Neural cell (in vitro differentiated cells): ENCODE data around the gene FSIP1. TPM values are rescaled to one million over a fixed set of nuclear protein-coding genes. Genes with fewer than 3 reads are reported as not detected.

Experiments used
- H2AFZ ChIP-seq: fragments of 200-600, 300-800 bp; sonication (generic), shearing (Covaris generic); 2 replicates; pipeline ENCODE4 v1.6.0; 2014; ENCODE audit warnings: low read depth, mild to moderate bottlenecking, antibody characterized with exemption, low read length, moderate library complexity
- H3F3A ChIP-seq: fragments of 200-600 bp; shearing (Covaris generic); 2 replicates; pipeline ENCODE4 v1.6.1; 2016; ENCODE audit warnings: mild to moderate bottlenecking, moderate library complexity, mixed read lengths, antibody characterized with exemption, low read length; ENCODE audit not compliant: insufficient read depth, poor library complexity, severe bottlenecking
- H3K27ac ChIP-seq: fragments of 200-600, 300-800 bp; sonication (generic), shearing (Covaris generic); 2 replicates; pipeline ENCODE4 v1.5.1; 2014; ENCODE audit warnings: mild to moderate bottlenecking, low read length, moderate library complexity
- H3K27me3 ChIP-seq: fragments of 300-800, 200-600 bp; sonication (generic), shearing (Covaris generic); 2 replicates; pipeline ENCODE4 v1.6.0; 2014; ENCODE audit warnings: mild to moderate bottlenecking, low read depth, low read length, moderate library complexity; ENCODE audit not compliant: insufficient read depth
- H3K36me3 ChIP-seq: fragments of 300-800, 200-600 bp; sonication (generic), shearing (Covaris generic); 2 replicates; pipeline ENCODE4 v1.5.1; 2014; ENCODE audit warnings: mild to moderate bottlenecking, antibody characterized with exemption, low read length, moderate library complexity; ENCODE audit not compliant: insufficient read depth
- H3K4me2 ChIP-seq: fragments of 300-800, 200-600 bp; sonication (generic), shearing (Covaris generic); 2 replicates; pipeline ENCODE4 v1.6.0; 2014; ENCODE audit warnings: mild to moderate bottlenecking, low read length
- H3K4me3 ChIP-seq: fragments of 300-800, 200-600 bp; sonication (generic), shearing (Covaris generic); 2 replicates; pipeline ENCODE4 v1.5.1; 2014; ENCODE audit warnings: mild to moderate bottlenecking, low read length, moderate library complexity
- H3K79me2 ChIP-seq: fragments of 200-600 bp; shearing (Covaris generic); replicated peaks from 2 replicates; pipeline ENCODE4 v1.6.0; 2014; ENCODE audit warnings: mild to moderate bottlenecking, low read length, moderate library complexity; ENCODE audit not compliant: insufficient read depth
- H3K9ac ChIP-seq: fragments of 300-800, 200-600 bp; sonication (generic), shearing (Covaris generic); 2 replicates; pipeline ENCODE4 v1.6.1; 2016; ENCODE audit warnings: mild to moderate bottlenecking, low read length, mixed read lengths
- H3K9me2 ChIP-seq: fragments of 200-600 bp; shearing (Covaris generic); 2 replicates; pipeline ENCODE4 v1.6.1; 2016; ENCODE audit warnings: mild to moderate bottlenecking, low read length, mixed read lengths; ENCODE audit not compliant: insufficient read depth
- H3K9me3 ChIP-seq: fragments of 200-600, 300-800 bp; sonication (generic), shearing (Covaris generic); 2 replicates; pipeline ENCODE4 v1.6.1; 2016; ENCODE audit warnings: mild to moderate bottlenecking, mixed run types, low read length, moderate library complexity, mixed read lengths
- H4K20me1 ChIP-seq: fragments of 200-600 bp; shearing (Covaris generic); 2 replicates; pipeline ENCODE4 v1.6.1; 2016; ENCODE audit warnings: mild to moderate bottlenecking, mixed run types; ENCODE audit not compliant: insufficient read depth
- EP300 ChIP-seq: fragments of 450-650 bp; conservative IDR thresholded peaks from 2 replicates; pipeline ENCODE4 v1.6.1; 2014; ENCODE audit warnings: antibody characterized with exemption, mild to moderate bottlenecking, moderate library complexity; ENCODE audit not compliant: poor library complexity, severe bottlenecking
- EZH2 ChIP-seq: fragments of 200-600, 300-800 bp; shearing (Covaris generic), sonication (generic); IDR thresholded peaks from 2 replicates; pipeline ENCODE4 v1.6.1; 2014; ENCODE audit warnings: antibody characterized with exemption, low read length, borderline replicate concordance, mild to moderate bottlenecking; ENCODE audit not compliant: insufficient read depth, poor library complexity, severe bottlenecking
- MXI1 ChIP-seq: fragments of 450-650 bp; conservative IDR thresholded peaks from 2 replicates; pipeline ENCODE4 v1.6.1; 2014; ENCODE audit warnings: antibody characterized with exemption, mild to moderate bottlenecking; ENCODE audit not compliant: poor library complexity, severe bottlenecking
- POLR2AphosphoS5 ChIP-seq: IDR thresholded peaks from 2 replicates; pipeline ENCODE4 v1.6.1; 2012
- RAD21 ChIP-seq: fragments of 450-650 bp; conservative IDR thresholded peaks from 2 replicates; pipeline ENCODE4 v1.6.1; 2014; ENCODE audit warnings: antibody characterized with exemption, mild to moderate bottlenecking, moderate library complexity
- SMC3 ChIP-seq: fragments of 450-650 bp; conservative IDR thresholded peaks from 2 replicates; pipeline ENCODE4 v1.6.1; 2014; ENCODE audit warnings: antibody characterized with exemption, mild to moderate bottlenecking, moderate library complexity; ENCODE audit not compliant: poor library complexity
- TAF1 ChIP-seq: IDR thresholded peaks from 2 replicates; pipeline ENCODE4 v1.6.1; 2012; ENCODE audit warnings: low read depth
- polyA plus RNA-seq: library from polyadenylated mRNA; depleted of rRNA; stranded (reverse); fragments of >200 nt; gene quantifications from 2 replicates; pipeline ENCODE4 v1.2.3, GENCODE V29; 2014
- TF ChIP-seq, protein P1 (sequence below): fragments of 450-650 bp; IDR thresholded peaks from 2 replicates; pipeline ENCODE4 v1.5.1; 2014; ENCODE audit warnings: antibody characterized with exemption, mild to moderate bottlenecking, moderate library complexity; ENCODE audit not compliant: poor library complexity, severe bottlenecking
- TF ChIP-seq, protein P2 (sequence below): IDR thresholded peaks from 2 replicates; pipeline ENCODE4 v1.6.1; 2012; ENCODE audit warnings: borderline replicate concordance

Gene FSIP1
- polyA plus RNA-seq, 1 donor from 2014 or later, result 3.8 TPM

DNA sequence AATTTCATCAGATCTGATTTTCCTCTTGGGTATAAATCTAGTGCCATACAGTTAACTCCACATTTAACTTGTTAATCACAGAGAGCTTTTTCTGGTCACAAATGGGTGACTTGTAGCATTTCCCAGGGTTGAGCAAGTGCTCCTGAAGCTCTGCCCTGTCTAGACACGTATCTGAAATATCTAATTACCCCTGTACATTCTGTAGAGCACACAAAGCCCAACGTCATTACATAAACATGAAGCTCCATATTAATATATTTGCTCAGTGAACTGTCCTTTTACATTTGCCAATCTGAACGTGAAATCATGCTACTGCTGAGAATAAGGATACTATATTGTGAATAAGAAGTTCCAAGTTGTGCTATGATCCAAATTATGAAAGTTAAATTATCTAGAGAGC, 152.7 kb downstream of the FSIP1 start:
- Histone ChIP-seq H3K9me3 (no peaks in the 10 kb centered on the region), H3K27me3 (no peaks in the 10 kb centered on the region), H3F3A (no peaks in the 10 kb centered on the region), H2AFZ (no peak overlapping the region), H3K36me3 (no peaks in the 10 kb centered on the region), H3K9ac (no peak overlapping the region), H3K9me2 (no peaks in the 10 kb centered on the region), H3K27ac (no peak overlapping the region), H4K20me1 (no peaks in the 10 kb centered on the region), H3K4me2 (no peak overlapping the region), H3K79me2 (no peaks in the 10 kb centered on the region), H3K4me3 (no peak overlapping the region)
- no peak for TF ChIP-seq POLR2AphosphoS5
- TF ChIP-seq, protein P1, sequence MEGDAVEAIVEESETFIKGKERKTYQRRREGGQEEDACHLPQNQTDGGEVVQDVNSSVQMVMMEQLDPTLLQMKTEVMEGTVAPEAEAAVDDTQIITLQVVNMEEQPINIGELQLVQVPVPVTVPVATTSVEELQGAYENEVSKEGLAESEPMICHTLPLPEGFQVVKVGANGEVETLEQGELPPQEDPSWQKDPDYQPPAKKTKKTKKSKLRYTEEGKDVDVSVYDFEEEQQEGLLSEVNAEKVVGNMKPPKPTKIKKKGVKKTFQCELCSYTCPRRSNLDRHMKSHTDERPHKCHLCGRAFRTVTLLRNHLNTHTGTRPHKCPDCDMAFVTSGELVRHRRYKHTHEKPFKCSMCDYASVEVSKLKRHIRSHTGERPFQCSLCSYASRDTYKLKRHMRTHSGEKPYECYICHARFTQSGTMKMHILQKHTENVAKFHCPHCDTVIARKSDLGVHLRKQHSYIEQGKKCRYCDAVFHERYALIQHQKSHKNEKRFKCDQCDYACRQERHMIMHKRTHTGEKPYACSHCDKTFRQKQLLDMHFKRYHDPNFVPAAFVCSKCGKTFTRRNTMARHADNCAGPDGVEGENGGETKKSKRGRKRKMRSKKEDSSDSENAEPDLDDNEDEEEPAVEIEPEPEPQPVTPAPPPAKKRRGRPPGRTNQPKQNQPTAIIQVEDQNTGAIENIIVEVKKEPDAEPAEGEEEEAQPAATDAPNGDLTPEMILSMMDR, result no peak
- TF ChIP-seq EP300, result no peak
- TF ChIP-seq MXI1, result no peak
- TF ChIP-seq EZH2, result no peak
- TF ChIP-seq TAF1, result no peak
- TF ChIP-seq RAD21, result no peak

DNA sequence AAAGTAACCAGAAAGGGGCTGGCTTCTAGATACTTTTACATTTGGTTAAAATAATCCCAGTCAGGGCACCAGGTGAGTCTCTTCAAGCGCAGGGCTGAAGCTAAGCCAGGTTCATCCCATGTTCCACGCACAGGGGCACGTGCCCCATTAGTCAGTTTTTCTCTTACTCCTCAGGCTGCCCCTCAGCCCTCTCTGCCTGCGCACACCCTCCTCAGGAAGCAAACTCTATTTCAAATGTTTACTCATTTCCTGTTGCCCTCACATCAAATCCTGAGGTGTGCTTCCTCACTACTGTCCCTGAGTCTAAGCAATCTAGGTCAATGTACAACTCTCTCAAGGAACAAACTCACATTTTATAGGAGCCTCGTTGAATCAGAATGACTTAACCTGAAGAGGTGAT, 153.3 kb downstream of the FSIP1 start:
- Histone ChIP-seq H3K27ac (no peak overlapping the region), H3K4me3 (no peak overlapping the region), H3F3A (no peaks in the 10 kb centered on the region), H3K79me2 (no peaks in the 10 kb centered on the region), H3K27me3 (no peaks in the 10 kb centered on the region), H3K9ac (no peak overlapping the region), H2AFZ (no peak overlapping the region), H3K4me2 (no peak overlapping the region), H4K20me1 (no peaks in the 10 kb centered on the region), H3K9me3 (no peaks in the 10 kb centered on the region), H3K9me2 (no peaks in the 10 kb centered on the region), H3K36me3 (no peaks in the 10 kb centered on the region)
- TF ChIP-seq POLR2AphosphoS5 (no peak), TAF1 (no peak), SMC3 (no peak)
- TF ChIP-seq, protein P1, result no peak
- TF ChIP-seq, protein P2, sequence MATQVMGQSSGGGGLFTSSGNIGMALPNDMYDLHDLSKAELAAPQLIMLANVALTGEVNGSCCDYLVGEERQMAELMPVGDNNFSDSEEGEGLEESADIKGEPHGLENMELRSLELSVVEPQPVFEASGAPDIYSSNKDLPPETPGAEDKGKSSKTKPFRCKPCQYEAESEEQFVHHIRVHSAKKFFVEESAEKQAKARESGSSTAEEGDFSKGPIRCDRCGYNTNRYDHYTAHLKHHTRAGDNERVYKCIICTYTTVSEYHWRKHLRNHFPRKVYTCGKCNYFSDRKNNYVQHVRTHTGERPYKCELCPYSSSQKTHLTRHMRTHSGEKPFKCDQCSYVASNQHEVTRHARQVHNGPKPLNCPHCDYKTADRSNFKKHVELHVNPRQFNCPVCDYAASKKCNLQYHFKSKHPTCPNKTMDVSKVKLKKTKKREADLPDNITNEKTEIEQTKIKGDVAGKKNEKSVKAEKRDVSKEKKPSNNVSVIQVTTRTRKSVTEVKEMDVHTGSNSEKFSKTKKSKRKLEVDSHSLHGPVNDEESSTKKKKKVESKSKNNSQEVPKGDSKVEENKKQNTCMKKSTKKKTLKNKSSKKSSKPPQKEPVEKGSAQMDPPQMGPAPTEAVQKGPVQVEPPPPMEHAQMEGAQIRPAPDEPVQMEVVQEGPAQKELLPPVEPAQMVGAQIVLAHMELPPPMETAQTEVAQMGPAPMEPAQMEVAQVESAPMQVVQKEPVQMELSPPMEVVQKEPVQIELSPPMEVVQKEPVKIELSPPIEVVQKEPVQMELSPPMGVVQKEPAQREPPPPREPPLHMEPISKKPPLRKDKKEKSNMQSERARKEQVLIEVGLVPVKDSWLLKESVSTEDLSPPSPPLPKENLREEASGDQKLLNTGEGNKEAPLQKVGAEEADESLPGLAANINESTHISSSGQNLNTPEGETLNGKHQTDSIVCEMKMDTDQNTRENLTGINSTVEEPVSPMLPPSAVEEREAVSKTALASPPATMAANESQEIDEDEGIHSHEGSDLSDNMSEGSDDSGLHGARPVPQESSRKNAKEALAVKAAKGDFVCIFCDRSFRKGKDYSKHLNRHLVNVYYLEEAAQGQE, result no peak
